HPDE6-E6E7 (cell line): ENCODE results near the gene ATN1.
"Not testable (repeated sequence)": the region's sequence is repeated elsewhere in the genome, so short reads cannot be mapped to it uniquely, and the experiment has no call there.

Source experiments
- DNase-seq: peaks from one replicate; pipeline ENCODE4 v3.0.0; 2011; ENCODE audit warnings: missing footprints; ENCODE audit errors: extremely low spot score

The ATN1 gene, protein sequence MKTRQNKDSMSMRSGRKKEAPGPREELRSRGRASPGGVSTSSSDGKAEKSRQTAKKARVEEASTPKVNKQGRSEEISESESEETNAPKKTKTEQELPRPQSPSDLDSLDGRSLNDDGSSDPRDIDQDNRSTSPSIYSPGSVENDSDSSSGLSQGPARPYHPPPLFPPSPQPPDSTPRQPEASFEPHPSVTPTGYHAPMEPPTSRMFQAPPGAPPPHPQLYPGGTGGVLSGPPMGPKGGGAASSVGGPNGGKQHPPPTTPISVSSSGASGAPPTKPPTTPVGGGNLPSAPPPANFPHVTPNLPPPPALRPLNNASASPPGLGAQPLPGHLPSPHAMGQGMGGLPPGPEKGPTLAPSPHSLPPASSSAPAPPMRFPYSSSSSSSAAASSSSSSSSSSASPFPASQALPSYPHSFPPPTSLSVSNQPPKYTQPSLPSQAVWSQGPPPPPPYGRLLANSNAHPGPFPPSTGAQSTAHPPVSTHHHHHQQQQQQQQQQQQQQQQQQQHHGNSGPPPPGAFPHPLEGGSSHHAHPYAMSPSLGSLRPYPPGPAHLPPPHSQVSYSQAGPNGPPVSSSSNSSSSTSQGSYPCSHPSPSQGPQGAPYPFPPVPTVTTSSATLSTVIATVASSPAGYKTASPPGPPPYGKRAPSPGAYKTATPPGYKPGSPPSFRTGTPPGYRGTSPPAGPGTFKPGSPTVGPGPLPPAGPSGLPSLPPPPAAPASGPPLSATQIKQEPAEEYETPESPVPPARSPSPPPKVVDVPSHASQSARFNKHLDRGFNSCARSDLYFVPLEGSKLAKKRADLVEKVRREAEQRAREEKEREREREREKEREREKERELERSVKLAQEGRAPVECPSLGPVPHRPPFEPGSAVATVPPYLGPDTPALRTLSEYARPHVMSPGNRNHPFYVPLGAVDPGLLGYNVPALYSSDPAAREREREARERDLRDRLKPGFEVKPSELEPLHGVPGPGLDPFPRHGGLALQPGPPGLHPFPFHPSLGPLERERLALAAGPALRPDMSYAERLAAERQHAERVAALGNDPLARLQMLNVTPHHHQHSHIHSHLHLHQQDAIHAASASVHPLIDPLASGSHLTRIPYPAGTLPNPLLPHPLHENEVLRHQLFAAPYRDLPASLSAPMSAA (N-terminal part only)

DNA sequence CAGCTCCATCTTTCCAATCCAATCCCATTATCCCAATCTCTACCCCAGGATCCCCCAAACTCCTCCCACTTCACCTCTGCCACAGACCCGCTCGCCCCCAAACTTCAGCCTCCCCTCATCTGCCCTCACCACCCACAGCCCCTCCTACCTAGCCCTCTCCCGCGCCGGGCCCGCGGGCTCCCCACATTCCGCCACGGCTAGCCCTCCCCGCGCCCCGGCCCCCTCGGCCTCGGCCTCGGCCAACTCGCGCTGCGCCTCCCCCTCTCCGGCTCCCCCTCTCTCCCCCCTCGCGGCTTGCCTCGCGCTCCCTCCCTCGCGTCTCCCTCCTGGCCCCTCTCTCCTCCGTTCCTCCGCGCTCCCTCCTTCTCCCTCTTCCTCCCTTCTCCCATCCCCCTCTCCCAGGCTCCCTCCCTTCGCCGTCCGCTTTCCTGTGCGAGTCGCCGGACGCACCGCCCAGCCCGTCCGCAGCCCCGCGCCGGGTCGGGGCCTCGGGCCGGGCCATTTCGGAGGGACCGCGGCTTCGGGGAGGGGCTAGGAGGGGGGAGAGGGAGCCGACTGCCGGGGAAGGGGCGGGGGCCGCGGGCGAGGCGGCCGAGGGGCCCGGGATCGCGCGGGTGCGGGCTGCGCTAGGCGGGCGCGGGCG lies at the start of gene ATN1:
TSS of gene ATN1 (plus strand) at position 581 of the 643 bp plus-strand sequence. CDS start 6,043 bp downstream, outside the sequence.
- no peak for DNase-seq

DNA sequence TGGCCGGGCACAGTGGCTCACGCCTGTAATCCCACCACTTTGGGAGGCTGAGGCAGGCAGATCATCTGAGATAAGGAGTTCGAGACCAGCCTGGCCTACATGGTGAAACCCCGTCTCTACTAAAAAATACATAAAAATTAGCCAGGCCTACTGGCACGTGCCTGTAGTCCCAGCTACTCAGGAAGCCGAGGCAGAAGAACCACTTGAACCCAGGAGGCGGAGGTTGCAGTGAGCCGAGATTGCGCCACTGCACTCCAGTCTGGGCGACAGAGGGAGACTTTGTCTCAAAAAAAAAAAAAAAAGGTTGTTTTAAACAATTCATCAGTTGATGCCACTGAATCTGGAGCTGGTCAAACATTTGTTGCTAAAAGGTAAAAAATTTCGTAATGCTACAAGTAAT lies 47.9 kb upstream of the ATN1 start:
- not testable (repeated sequence) for DNase-seq

DNA sequence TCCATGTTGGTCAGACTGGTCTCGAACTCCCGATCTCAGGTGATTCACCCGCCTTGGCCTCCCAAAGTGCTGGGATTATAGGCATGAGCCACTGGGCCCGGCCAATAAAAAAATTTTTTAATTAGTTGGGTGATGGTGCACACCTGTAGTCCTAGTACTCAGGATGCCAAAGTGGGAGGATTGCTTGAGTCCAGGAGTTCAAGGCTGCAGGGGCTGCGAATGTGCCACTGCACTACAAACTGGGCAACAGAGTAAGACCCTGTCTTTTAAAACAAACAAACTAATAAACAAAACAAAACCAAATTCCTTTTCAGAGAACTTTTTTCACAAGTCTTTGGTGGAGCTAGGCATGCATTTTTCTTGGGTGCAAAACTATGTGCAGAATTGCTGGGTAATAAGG lies 44.5 kb upstream of the ATN1 start:
- DNase-seq = no peak

DNA sequence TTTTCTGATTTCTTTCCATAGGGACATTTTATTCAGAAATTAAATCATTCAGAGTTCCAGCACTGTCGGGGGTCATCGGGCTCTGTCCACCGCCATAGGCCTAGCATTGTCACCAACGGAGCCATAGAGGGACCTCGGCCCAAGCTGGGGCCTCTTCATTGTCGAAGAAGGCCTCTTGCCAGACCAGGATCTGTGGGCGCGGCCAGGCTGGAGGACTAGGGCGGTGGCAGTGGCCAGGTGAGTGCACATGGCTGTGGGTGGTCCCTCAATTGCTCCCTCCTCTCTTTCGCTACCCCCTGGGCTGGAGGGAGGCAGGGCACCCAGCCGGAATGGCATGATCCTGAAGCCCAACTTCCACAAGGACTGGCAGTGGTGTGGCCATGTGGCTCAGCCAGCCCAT lies 44.1 kb upstream of the ATN1 start:
- DNase-seq = no peak

DNA sequence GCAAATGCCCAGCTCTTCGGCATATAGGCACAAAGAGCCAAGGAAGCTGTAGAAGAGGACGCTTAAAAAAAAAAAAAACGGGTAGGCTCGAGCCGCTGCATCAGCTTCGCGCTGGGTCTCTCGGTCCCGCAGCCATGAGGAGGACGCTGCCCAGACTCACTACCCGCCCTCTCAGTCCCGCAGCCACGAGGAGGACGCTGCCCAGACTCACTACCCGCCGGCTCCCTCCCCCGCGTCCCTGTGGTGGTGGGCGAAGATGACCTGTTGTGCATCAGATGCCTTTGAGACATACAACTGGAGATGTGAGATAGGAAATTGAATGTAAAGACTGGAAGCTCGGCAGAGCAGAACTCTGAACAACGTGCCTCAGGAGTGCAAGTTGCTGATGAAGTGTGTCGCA lies 43.2 kb upstream of the ATN1 start:
- no peak for DNase-seq

DNA sequence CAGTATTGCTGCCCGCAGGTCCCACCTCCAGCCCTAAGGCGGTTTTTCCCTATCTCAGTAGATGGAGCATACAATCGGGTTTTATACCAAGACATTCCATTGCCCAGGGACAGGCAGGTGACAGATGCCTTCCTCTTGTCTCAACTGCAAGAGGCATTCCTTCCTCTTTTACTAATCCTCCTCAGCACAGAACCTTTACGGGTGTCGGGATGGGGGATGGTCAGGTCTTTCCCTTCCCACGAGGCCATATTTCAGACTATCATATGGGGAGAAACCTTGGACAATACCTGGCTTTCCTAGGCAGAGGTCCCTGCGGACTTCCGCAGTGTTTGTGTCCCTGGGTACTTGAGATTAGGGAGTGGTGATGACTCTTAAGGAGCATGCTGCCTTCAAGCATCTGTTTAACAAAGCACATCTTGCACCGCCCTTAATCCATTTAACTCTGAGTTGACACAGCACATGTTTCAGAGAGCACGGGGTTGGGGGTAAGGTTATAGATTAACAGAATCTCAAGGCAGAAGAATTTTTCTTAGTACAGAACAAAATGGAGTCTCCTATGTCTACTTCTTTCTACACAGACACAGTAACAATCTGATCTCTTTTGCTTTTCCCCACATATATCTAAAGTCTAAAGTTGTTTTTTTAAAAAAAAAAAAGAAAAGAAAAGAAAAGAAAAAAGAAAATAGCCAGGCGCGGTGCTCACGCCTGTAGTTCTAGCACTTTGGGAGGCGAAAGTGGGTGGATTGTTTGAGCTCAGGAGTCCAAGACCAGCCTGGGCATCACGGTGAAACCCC lies 41.4 kb upstream of the ATN1 start:
- DNase-seq = not testable (repeated sequence)

DNA sequence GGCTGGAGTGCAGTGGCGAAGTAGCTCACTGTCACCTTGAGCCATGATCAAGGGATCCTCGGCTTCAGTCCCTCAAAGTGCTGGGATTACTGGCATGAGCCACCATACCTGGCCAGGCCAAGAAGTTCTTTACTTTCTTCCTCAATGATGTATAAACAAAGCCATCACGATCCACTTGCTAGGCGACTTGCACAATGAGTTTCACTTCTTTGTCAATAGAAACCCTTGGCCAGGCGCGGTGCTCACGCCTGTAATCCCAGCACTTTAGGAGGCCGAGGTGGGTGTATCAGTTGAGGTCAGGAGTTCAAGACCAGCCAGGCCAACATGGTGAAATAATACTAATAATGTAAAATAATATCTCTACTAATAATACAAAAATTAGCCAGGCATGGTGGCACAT lies 40.3 kb upstream of the ATN1 start:
- DNase-seq = no peak

DNA sequence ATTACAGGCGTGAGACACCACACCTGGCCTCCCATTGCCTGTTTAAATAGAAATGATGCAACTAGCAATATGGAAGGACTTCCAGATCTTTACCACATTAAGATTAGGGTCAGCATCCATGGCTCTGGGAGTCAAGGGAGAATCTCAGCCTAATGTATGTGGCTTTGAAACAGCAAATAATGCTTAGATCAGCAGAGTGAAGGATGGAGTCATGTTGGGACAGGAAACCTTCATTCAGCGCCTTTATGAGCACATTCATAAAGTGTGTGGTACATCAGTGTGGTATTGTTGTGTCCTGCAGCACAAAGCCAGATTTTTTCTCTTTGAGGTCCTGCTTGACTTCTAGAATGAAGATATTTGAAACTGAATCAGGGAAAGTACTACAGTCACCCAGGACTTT lies 39.4 kb upstream of the ATN1 start:
- no peak for DNase-seq

DNA sequence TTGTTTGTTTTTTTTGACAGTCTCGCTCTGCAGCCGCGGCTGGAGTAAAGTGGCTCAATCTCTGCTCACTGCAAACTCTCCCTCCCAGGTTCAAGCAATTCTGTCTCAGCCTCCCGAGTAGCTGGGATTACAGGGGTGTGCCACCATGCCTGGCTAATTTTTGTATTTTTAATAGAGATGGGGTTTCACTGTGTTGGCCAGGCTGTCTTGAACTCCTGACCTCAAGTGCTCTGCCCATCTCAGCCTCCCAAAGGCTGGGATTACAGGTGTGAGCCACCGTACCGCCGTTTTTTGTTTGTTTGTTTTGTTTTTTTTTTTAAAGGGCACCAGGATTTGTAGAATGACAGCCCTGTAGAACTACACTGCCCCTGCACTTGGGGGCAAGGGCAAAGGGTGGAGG lies 39.0 kb upstream of the ATN1 start:
- DNase-seq = not testable (repeated sequence)

DNA sequence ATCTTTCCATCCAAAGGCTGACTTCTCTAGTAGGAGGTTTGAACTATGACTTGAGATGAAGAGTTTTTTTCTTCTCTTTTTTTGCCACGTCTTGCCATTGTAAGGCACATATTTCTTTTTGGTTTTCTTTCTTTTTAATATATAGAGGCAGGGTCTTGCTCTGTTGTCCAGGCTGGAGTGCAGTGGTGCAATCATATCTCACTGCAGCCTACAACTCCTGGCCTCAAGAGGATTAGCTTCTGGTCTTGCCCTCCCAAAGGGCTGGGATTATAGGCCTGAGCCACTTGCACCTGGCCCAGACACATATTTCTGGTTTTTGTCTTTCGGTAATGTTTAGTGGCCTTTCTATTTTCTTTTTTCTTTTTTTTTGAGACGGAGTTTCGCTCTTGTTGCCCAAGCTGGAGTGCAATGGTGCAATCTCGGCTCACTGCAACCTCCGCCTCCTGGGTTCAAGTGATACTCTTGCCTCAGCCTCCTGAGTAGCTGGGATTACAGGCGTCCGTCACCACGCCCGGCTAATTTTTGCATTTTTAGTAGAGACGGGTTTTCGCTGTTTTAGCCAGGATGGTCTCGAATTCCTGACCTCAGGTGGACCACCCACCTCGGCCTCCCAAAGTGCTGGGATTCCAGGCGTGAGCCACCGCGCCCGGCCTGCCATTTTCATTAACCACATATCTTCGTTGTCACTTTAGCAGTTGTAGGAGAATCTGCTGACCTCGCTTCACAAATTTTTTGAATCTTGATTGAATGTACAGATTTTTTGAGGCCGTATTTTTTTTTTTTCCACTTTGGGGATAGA lies 37.8 kb upstream of the ATN1 start:
- DNase-seq = not testable (repeated sequence)

DNA sequence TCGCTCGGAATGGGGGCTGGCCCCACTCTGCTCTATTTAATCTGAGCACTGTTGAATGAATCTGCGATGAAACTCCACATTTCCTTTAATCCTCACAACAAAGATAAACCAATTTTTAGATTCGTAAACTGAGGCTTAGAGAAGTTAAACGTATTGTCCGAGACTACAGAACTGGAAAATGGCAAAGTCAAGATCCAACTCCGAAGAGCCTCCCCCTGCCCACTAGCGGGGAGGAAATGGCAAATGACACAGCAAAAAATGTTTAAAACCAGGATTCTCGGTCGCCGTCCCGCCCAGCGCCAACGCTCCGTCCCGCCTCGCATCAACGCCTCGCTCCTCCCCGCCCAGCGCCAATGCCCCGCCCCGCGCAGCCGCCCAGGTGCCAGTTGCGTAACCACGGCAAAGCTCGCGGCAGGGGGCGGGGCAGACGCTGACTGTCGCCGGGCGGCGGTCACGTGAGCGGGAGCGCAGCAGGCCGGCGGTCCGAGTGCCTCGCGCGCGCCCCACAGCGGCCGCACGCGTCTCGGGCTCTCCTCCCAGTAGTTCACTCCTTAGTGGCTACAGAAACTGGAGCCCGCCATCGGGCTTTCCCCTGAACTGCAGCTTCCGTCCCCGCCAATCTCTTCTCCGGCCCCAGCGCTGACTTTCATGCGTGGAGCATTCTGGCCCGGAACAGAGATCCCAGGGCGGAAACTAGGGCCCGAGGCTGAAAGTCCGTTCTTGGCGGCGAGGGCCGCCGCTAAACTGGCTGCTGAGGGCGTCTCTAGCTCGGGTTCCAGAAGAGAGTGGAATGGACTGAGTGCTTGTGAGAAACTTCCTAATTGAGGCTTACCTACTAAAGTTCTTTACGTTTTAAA lies 36.7 kb upstream of the ATN1 start:
- peak; percentile 95 for DNase-seq

DNA sequence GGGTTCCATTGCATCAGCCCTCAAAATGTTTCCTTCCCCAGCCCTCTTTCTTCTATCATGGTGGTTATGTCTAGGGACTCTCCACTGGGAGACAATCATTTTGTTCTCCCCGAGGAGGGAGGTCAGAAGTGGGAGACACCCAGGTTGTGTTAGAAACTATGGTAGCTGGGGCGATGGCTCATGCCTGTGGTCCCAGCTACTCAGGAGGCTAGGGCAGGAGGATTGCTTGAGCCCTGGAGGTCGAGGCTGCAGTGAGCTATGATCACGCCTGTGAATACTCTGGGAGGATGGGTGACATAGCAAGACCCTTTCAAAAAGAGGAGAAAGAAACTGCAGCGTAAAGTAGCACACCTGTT lies 36.1 kb upstream of the ATN1 start:
- no peak for DNase-seq

DNA sequence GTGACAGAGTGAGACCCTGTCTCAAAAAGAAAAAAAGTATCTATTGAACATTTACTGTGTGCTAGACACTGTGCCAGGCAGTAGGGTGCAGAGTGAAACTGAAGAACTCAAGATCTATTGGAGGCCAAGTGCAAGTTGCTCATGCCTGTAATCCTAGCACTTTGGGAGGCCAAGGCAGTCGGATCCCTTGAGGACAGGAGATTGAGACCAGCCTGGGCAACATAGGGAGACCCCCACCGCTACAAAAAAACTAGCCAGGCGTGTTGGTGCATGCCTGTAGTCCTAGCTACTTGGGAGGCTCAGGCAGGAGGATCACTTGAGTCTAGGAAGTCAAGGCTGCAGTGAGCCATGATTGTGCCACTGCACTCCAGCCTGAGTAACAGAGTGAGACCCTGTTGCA lies 35.1 kb upstream of the ATN1 start:
- DNase-seq = not testable (repeated sequence)

DNA sequence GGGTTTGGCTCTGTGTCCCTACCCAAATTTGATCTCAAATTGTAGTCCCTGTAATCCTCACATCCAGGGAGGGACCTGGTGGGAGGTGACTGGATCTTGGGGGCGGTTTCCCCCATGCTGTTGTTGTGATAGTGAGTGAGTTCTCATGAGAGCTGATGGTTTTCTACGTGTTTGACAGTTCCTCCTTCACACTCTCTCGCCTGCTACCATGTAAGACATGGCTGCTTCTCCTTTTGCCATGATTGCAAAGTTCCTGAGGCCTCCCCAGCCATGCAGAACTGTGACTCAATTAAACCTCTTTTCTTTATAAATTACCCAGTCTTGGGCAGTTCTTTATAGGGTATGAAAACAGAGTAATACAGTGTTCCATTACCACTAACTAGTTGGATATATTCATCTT lies 33.4 kb upstream of the ATN1 start:
- DNase-seq = no peak

DNA sequence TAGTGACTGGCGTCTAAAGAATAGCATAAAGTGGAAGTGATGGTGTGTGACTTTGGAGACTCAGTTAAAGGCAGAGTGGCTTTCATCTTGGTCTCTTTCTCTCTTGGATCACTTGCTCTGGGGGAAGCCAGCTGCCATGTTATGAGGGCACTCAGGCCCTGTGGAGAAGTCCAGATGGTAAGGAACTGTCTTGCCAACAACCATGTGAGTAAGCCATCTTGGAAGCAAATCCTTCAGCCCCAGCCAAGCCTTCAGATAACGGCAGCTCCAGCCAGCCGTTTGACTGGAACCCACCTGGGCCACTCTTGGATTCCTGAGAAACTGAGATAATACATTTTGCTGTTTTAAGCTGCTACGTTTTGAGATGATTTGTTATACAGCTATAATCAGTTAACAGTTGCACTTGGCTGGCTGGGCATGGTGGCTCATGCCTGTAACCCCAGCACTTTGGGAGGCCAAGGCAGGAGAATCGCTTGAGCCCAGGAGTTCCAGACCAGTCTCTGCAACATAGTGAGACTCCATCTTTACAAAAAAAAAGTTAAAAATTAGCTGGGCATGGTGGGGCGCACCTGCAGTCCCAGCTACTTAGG lies 30.8 kb upstream of the ATN1 start:
- no peak for DNase-seq

DNA sequence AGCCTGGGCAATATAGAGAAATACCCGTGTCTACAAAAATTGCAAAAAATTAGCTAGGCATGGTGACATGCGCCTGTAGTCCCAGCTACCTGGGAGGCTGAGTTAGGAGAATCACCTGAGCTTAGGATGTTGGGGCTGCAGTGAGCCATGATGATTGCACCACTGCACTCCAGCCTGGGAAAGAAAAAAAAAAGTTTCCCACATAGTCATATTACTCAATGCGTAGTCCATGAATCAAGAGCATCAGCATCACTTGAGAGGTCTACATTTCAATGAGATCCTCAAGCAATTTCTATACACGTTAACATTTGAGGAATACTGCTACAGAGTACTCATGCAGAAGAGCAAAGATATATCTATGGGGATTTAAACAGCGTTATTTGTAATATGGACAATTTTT lies 28.3 kb upstream of the ATN1 start:
- DNase-seq = no peak

DNA sequence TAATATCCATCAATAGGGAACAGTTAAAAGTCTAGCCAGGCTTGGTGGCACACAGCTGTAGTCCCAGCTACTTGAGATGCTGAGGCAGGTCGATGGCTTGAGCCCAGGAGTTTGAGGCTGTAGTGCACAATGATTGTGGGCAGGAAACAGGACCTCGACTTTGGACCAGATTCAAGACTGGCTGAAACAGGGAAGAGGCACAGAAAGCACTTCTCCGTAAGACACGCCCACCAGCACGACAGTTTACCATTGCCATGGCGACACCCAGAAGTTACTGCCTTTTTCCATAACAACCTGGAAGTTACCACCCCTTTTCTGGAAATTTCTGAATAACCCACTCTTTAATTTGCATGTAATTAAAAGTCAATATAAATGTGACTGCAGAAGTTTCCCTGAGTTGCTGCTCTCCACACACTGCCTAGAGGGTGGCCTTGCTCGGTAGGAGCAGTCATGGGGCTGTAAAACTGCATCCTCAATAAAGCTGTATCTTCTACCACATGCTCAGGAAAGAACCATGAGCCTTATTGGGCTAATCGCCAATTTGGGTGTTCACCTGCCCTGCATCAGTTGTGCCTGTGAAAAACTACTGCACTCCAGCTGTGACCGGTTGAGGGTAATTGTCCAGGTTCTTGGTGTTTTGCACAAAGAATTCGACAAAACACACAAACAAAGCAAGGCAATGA lies 27.8 kb upstream of the ATN1 start:
- no peak for DNase-seq

DNA sequence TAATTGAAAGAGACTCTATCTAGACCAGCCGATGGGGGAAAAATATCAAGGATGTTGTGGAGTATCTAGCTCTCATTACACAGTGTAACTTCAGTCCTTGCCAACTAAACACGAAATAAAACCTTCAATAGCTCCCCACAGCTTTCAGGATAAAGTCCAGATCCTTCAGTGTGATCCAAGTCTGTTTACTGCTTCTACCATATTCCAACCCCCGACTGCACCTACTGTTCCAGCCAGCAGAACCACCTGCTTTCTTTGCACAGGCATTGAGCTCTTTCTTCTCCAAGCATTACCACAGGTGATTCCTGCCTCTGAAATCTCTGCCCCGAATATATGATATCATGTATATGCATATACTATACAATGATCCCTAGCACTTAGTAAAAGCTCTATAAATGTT lies 25.3 kb upstream of the ATN1 start:
- no peak for DNase-seq
